K562 (cell line): Measurements from ENCODE around the gene COA7. TPM values are rescaled to one million over a fixed set of nuclear protein-coding genes. Genes with fewer than 3 reads are reported as not detected.

Experiments
- ATAC-seq: fragments of 200-7000 bp; cut with Tn5 transposase; 3 replicates; pipeline ENCODE4 v1.9.1; 2020; ENCODE audit warnings: moderate library complexity
- BruUV-seq: library from RNA; stranded (reverse); fragments of 400-500 nt; replicated peaks from 2 replicates; lab custom pipeline; 2021; lab: Mats Ljungman, UMichigan
- CTCF ChIA-PET: fragments of 300-600 bp; formaldehyde crosslinking; extraction: SDS; loops from one replicate; lab custom pipeline; 2021; ENCODE audit warnings: low intra/inter-chr PET ratio; lab: Yijun Ruan, JAX
- POLR2A ChIA-PET: fragments of 300-600, 350-650 bp; sonication (Branson Sonifier 250); formaldehyde crosslinking; extraction: SDS; loops from one replicate; lab custom pipeline; 2021; ENCODE audit warnings: antibody characterized with exemption, inconsistent platforms; lab: Yijun Ruan, JAX
- DNase-seq, 4 experiments: peaks; one replicate each; pipeline versions ENCODE4 v3.0.0 to v3.0.0-alpha.2; 2011 to 2018; ENCODE audit warnings: low spot score in 3 of 4, mixed read lengths in 3 of 4; ENCODE audit errors: extremely low read depth in 1 of 4
- FAIRE-seq: peaks from 2 replicates; lab custom pipeline; 2011; peaks lifted over from hg19 to GRCh38; lab: Jason Lieb, UNC
- H2AFZ ChIP-seq: 2 replicates; pipeline ENCODE4 v1.6.0; 2011; ENCODE audit warnings: low read depth, low read length, control low read depth, inconsistent platforms
- H3K27ac ChIP-seq: fragments of 200-600 bp; 3 replicates; pipeline ENCODE4 v1.8.0; 2011; ENCODE audit warnings: low read depth, mild to moderate bottlenecking, control low read depth, inconsistent platforms, low read length, moderate library complexity, mixed read lengths; ENCODE audit errors: extremely low read depth
- H3K27me3 ChIP-seq, 2 experiments: fragments of 300-600 bp in 1 of 2; 2 replicates in 1 of 2; 3 replicates in 1 of 2; pipeline versions ENCODE4 v1.6.0 to v1.8.0; 2011; ENCODE audit warnings: inconsistent platforms in 2 of 2, low read length in 2 of 2, mild to moderate bottlenecking in 1 of 2, mixed read lengths in 1 of 2, moderate library complexity in 1 of 2; ENCODE audit not compliant: control insufficient read depth in 2 of 2, insufficient read depth in 2 of 2
- H3K36me3 ChIP-seq: fragments of 300-600 bp; 3 replicates; pipeline ENCODE4 v1.8.0; 2011; ENCODE audit warnings: mild to moderate bottlenecking, low read length, inconsistent platforms; ENCODE audit not compliant: control insufficient read depth, insufficient read depth
- H3K4me1 ChIP-seq, 2 experiments: fragments of 200-600 bp in 1 of 2; replicated peaks in 1 of 2; 2 replicates in 1 of 2; 3 replicates in 1 of 2; pipeline versions ENCODE4 v1.5.1 to v1.8.0; 2011; ENCODE audit warnings: inconsistent platforms in 2 of 2, low read length in 2 of 2, mild to moderate bottlenecking in 1 of 2, mixed read lengths in 1 of 2, moderate library complexity in 1 of 2; ENCODE audit not compliant: control insufficient read depth in 2 of 2, insufficient read depth in 2 of 2
- H3K4me2 ChIP-seq: 2 replicates; pipeline ENCODE4 v1.6.1; 2011; ENCODE audit warnings: low read length, control low read depth, inconsistent platforms, mixed read lengths; ENCODE audit not compliant: insufficient read depth
- H3K4me3 ChIP-seq: fragments of 200-600 bp; sonication (generic), shearing (Covaris generic); 2 replicates; pipeline ENCODE4 v1.5.1; 2016; ENCODE audit warnings: control low read depth, inconsistent platforms
- H3K79me2 ChIP-seq: fragments of 200-600 bp; 3 replicates; pipeline ENCODE4 v1.8.0; 2011; ENCODE audit warnings: low read length, inconsistent platforms; ENCODE audit not compliant: control insufficient read depth, insufficient read depth
- H3K9ac ChIP-seq, 2 experiments: 2 replicates each; pipeline versions ENCODE4 v1.6.0 to v1.6.1; 2011; ENCODE audit warnings: low read depth in 2 of 2, low read length in 2 of 2, control low read depth in 1 of 2, inconsistent platforms in 1 of 2, mild to moderate bottlenecking in 1 of 2, mixed read lengths in 1 of 2; ENCODE audit not compliant: insufficient read depth in 1 of 2
- H3K9me1 ChIP-seq: one replicate; pipeline ENCODE4 v1.6.0; 2011; ENCODE audit warnings: inconsistent platforms, mild to moderate bottlenecking, low read length, moderate library complexity; ENCODE audit not compliant: control insufficient read depth, insufficient read depth
- H3K9me3 ChIP-seq: replicated peaks from 2 replicates; pipeline ENCODE4 v1.5.1; 2011; ENCODE audit warnings: low read depth, low read length, inconsistent platforms; ENCODE audit not compliant: control insufficient read depth, insufficient read depth
- H4K20me1 ChIP-seq: replicated peaks from 2 replicates; pipeline ENCODE4 v1.6.1; 2011; ENCODE audit warnings: low read length, inconsistent platforms, mixed read lengths; ENCODE audit not compliant: control insufficient read depth, insufficient read depth
- C11orf30 ChIP-seq: fragments of 450-650 bp; IDR thresholded peaks from 2 replicates; pipeline ENCODE4 v1.6.1; 2016; ENCODE audit warnings: low read depth, mild to moderate bottlenecking
- ETS1 ChIP-seq: conservative IDR thresholded peaks from 2 replicates; pipeline ENCODE4 v1.6.1; 2011; ENCODE audit warnings: low read depth, mild to moderate bottlenecking, low read length; ENCODE audit not compliant: control insufficient read depth
- MAZ ChIP-seq, 2 experiments: fragments of 450-650 bp in 1 of 2; sonication (generic) in 1 of 2; formaldehyde crosslinking; IDR thresholded peaks in 1 of 2; conservative IDR thresholded peaks in 1 of 2; 2 replicates each; pipeline versions ENCODE4 v1.4.0 to v1.5.0; 2020; ENCODE audit warnings: mild to moderate bottlenecking in 1 of 2, missing genetic modification reagents in 1 of 2
- MEF2D ChIP-seq: conservative IDR thresholded peaks from 2 replicates; pipeline ENCODE4 v1.6.1; 2016; ENCODE audit warnings: low read depth, missing genetic modification characterization, missing compliant biosample characterization
- NCOA2 ChIP-seq, 2 experiments: fragments of 450-650 bp; IDR thresholded peaks; 2 replicates each; pipeline ENCODE4 v1.6.1; 2018; ENCODE audit warnings: mild to moderate bottlenecking in 2 of 2, moderate library complexity in 1 of 2; ENCODE audit not compliant: partially characterized antibody in 2 of 2
- NR2C1 ChIP-seq, 2 experiments: fragments of 450-650 bp; IDR thresholded peaks; 2 replicates each; pipeline ENCODE4 v1.6.1; 2017; ENCODE audit warnings: mild to moderate bottlenecking in 2 of 2, antibody characterized with exemption in 1 of 2, inconsistent platforms in 1 of 2, missing compliant biosample characterization in 1 of 2, missing genetic modification characterization in 1 of 2
- PKNOX1 ChIP-seq: fragments of 450-650 bp; IDR thresholded peaks from 2 replicates; pipeline ENCODE4 v1.6.1; 2016
- RB1 ChIP-seq: fragments of 450-650 bp; IDR thresholded peaks from 2 replicates; pipeline ENCODE4 v1.6.1; 2017; ENCODE audit warnings: low read depth, mild to moderate bottlenecking
- SMAD3 ChIP-seq: fragments of 450-650 bp; formaldehyde crosslinking; conservative IDR thresholded peaks from 2 replicates; pipeline ENCODE4 v1.4.0; 2020; ENCODE audit warnings: mild to moderate bottlenecking
- SNIP1 ChIP-seq: fragments of 450-650 bp; IDR thresholded peaks from 2 replicates; pipeline ENCODE4 v1.7.1; 2017; ENCODE audit warnings: low read depth, mild to moderate bottlenecking
- ZBTB34 ChIP-seq: fragments of 250-450 bp; sonication (Bioruptor Pico); IDR thresholded peaks from 2 replicates; pipeline ENCODE4 v1.8.0; 2021; ENCODE audit warnings: mild to moderate bottlenecking, moderate library complexity
- WGBS: fragments of 100-300 bp; shearing (Covaris generic); methylation state at CpG from one replicate; pipeline ENCODE4 v1.1.6; 2016; ENCODE audit warnings: low coverage, mixed read lengths; ENCODE audit not compliant: insufficient coverage; ENCODE audit errors: missing lambda C conversion rate; 5-methylcytosine and 5-hydroxymethylcytosine counted together
- in situ Hi-C: fragments of 300-500 bp; cut with MboI; formaldehyde crosslinking; loops from 4 replicates; pipeline ENCODE4 v1.15.0; 2018; ENCODE audit warnings: inconsistent platforms, mixed read lengths
- intact Hi-C: fragments of 100-400 bp; cut with micrococcal nuclease; formaldehyde crosslinking; loops from 2 replicates; pipeline ENCODE4 v1.14.2; 2022
- polyA plus RNA-seq, 8 experiments: library from polyadenylated mRNA; depleted of rRNA in 4 of 8; stranded (reverse) in 5 of 8; unstranded in 3 of 8; fragments of >200 nt; fragmentation: Nextera tagmentation in 2 of 8; fragmentation: Illumina TruSeq in 1 of 8; extraction: Ambion mirVana in 2 of 8; extraction: Trizol in 1 of 8; gene quantifications; 2 replicates each; pipeline versions ENCODE4 v1.2.1 to v1.2.3, GENCODE V29; 2011 to 2014; ENCODE audit warnings: inconsistent platforms in 1 of 8, missing spikeins in 1 of 8
- total RNA-seq, 7 experiments: library from RNA; depleted of rRNA in 6 of 7; stranded (reverse); fragments of >200 nt in 6 of 7; fragmentation: Illumina TruSeq in 2 of 7; extraction: Trizol in 2 of 7; gene quantifications; 2 replicates each; pipeline versions ENCODE4 v1.2.1 to v1.2.3, GENCODE V29; 2011 to 2021; ENCODE audit warnings: low replicate concordance in 1 of 7
- TF ChIP-seq, protein P1 (sequence below): fragments of 150-350 bp; conservative IDR thresholded peaks from 2 replicates; pipeline ENCODE4 v1.6.1; 2014; ENCODE audit warnings: low read length
- TF ChIP-seq, protein P2 (sequence below): sonication (generic); formaldehyde crosslinking; IDR thresholded peaks from 2 replicates; pipeline ENCODE4 v1.8.0; 2022; ENCODE audit warnings: missing genetic modification reagents, mild to moderate bottlenecking, moderate library complexity, borderline replicate concordance
- TF ChIP-seq, protein P3 (sequence below): fragments of 250-450 bp; sonication (Bioruptor Pico); IDR thresholded peaks from 2 replicates; pipeline ENCODE4 v1.5.0; 2021

The COA7 gene
- total and polyA plus RNA-seq, 9 of the 15 experiments (the other 6 are each of a cell fraction or from before 2014, with no cell fraction given) = 19.4 to 82.8 (median 51.0) TPM

DNA sequence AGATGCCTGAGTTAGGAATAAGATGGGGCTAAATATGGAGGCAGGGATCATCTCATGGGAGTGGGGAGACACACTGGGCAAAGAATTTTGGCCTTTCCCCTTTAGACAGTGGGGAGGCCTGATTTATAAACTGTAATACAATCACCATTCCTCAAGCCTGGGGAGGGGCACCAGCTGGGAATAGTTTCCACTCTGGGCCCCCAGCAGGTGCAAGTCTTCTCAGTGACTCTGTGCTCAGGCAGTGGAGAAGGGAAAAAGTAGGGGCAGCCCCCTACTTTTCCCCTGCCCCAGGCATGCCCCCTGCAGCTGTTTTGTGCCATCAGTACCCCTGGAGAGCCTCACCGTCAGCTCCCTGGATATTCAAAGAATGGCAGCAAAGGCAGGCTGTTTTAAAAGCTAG is 19.1 kb downstream of the COA7 start:
- Histone ChIP-seq H3K4me2 (no peak overlapping the region), H3K9ac (no peak overlapping the region), H3K9me1 (no peaks in the 10 kb centered on the region), H3K27ac (no peak overlapping the region), H3K9me3 (no peaks in the 10 kb centered on the region), H4K20me1 (no peaks in the 10 kb centered on the region), H3K36me3 (no peaks in the 10 kb centered on the region; the same call in 2 of the 3 replicates), H3K4me3 (no peak overlapping the region), H3K4me1 (peaks cover 0 to 20% of the 10 kb centered on the region in 2 experiments; a peak in 4 of 5 replicates), H3K79me2 (no peaks in the 10 kb centered on the region), H3K27me3 (no peaks in the 10 kb centered on the region; a peak in 1 of 5 replicates), H2AFZ (no peak overlapping the region)
- no peak for ATAC-seq
- FAIRE-seq = no peak
- POLR2A ChIA-PET = interaction anchor here (0.5 to 1.0 kb wide), 3 partner anchors 11 to 332 kb away, joined by 3 to 4 read pairs (median 3); no protein-coding TSS in a partner anchor
- 90% methylated on average over 1 of the region's 1 CpG for WGBS
- no TSS peak for BruUV-seq
- in situ Hi-C loops = loop anchor here (25.0 kb wide), 1 partner anchor 542 kb away; the partner anchor contains the start of gene ZFYVE9
- TF ChIP-seq MAZ (CRISPR knock-in tag; conservative IDR thresholded peaks at IDR 0.05 in 1 of 2, IDR thresholded peaks at IDR 0.05 in 1 of 2) (no peak), RB1 (no peak), PKNOX1 (no peak), SMAD3 (CRISPR knock-in tag) (no peak), NCOA2 (IDR thresholded peaks at IDR 0.05; ENCODE audit: partially characterized antibody in 2 of 2) (no peak), C11orf30 (no peak), ETS1 (no peak), SNIP1 (no peak), MEF2D (no peak), ZBTB34 (CRISPR knock-in tag) (no peak), NR2C1 (IDR thresholded peaks at IDR 0.05) (no peak), NR2C1 (tag; IDR thresholded peaks at IDR 0.05) (no peak)
- TF ChIP-seq, protein P1, sequence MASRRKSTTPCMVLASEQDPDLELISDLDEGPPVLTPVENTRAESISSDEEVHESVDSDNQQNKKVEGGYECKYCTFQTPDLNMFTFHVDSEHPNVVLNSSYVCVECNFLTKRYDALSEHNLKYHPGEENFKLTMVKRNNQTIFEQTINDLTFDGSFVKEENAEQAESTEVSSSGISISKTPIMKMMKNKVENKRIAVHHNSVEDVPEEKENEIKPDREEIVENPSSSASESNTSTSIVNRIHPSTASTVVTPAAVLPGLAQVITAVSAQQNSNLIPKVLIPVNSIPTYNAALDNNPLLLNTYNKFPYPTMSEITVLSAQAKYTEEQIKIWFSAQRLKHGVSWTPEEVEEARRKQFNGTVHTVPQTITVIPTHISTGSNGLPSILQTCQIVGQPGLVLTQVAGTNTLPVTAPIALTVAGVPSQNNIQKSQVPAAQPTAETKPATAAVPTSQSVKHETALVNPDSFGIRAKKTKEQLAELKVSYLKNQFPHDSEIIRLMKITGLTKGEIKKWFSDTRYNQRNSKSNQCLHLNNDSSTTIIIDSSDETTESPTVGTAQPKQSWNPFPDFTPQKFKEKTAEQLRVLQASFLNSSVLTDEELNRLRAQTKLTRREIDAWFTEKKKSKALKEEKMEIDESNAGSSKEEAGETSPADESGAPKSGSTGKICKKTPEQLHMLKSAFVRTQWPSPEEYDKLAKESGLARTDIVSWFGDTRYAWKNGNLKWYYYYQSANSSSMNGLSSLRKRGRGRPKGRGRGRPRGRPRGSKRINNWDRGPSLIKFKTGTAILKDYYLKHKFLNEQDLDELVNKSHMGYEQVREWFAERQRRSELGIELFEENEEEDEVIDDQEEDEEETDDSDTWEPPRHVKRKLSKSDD = no peak
- TF ChIP-seq, protein P2, sequence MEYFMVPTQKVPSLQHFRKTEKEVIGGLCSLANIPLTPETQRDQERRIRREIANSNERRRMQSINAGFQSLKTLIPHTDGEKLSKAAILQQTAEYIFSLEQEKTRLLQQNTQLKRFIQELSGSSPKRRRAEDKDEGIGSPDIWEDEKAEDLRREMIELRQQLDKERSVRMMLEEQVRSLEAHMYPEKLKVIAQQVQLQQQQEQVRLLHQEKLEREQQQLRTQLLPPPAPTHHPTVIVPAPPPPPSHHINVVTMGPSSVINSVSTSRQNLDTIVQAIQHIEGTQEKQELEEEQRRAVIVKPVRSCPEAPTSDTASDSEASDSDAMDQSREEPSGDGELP = no peak
- TF ChIP-seq, protein P3, sequence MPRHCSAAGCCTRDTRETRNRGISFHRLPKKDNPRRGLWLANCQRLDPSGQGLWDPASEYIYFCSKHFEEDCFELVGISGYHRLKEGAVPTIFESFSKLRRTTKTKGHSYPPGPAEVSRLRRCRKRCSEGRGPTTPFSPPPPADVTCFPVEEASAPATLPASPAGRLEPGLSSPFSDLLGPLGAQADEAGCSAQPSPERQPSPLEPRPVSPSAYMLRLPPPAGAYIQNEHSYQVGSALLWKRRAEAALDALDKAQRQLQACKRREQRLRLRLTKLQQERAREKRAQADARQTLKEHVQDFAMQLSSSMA (CRISPR knock-in tag) = no peak
- DNase-seq = no peak
- intact Hi-C loops = no loop called here
- CTCF ChIA-PET = no interaction called here
